Activated CD4-positive, alpha-beta memory T cell treated with anti-CD3 and anti-CD28 coated beads for 36 hours (primary cell): Measurements from ENCODE around the gene S100PBP. TPM values are rescaled to one million over a fixed set of nuclear protein-coding genes. Genes with fewer than 3 reads are reported as not detected.
"Not testable (repeated sequence)": the region's sequence is repeated elsewhere in the genome, so short reads cannot be mapped to it uniquely, and the experiment has no call there.

Source experiments
- CTCF ChIA-PET: fragments of 350-600 bp; sonication (Branson Sonifier 250); formaldehyde crosslinking; loops from one replicate; lab custom pipeline; 2021; ENCODE audit warnings: antibody characterized with exemption, inconsistent platforms; lab: Charles Lee
- POLR2A ChIA-PET: fragments of 350-600 bp; sonication (Branson Sonifier 250); formaldehyde crosslinking; loops from one replicate; lab custom pipeline; 2021; ENCODE audit warnings: antibody characterized with exemption; lab: Charles Lee
- DNase-seq: peaks from one replicate; pipeline ENCODE4 v3.0.0-alpha.2; 2020
- H3K27ac Mint-ChIP-seq: one replicate; pipeline ENCODE4 v1.8.0; 2021; ENCODE audit warnings: mixed read lengths
- H3K27me3 Mint-ChIP-seq: one replicate; pipeline ENCODE4 v1.8.0; 2021; ENCODE audit warnings: mixed read lengths
- H3K36me3 Mint-ChIP-seq: one replicate; pipeline ENCODE4 v1.8.0; 2021; ENCODE audit warnings: mixed read lengths
- H3K4me1 Mint-ChIP-seq: one replicate; pipeline ENCODE4 v1.8.0; 2021; ENCODE audit warnings: low read depth, mixed read lengths
- H3K4me3 Mint-ChIP-seq: one replicate; pipeline ENCODE4 v1.8.0; 2021; ENCODE audit warnings: mild to moderate bottlenecking, mixed read lengths
- H3K9me3 Mint-ChIP-seq: one replicate; pipeline ENCODE4 v1.8.0; 2021; ENCODE audit warnings: mixed read lengths
- intact Hi-C: fragments of 100-400 bp; cut with micrococcal nuclease; formaldehyde crosslinking; loops from one replicate; pipeline ENCODE4 v1.15.1; 2023
- total RNA-seq, 2 experiments: library from RNA; stranded (reverse); gene quantifications; one replicate each; pipeline ENCODE4 v1.2.3, GENCODE V29; 2021

Gene S100PBP
- total RNA-seq, 2 experiments from 2014 or later, result 30.4 to 32.7 TPM

GRCh38 chr1:32789356-32789755, 28.1 kb upstream of the S100PBP start:
- H3K9me3 Mint-ChIP-seq, intact Hi-C loops, H3K27me3 Mint-ChIP-seq, POLR2A ChIA-PET, H3K4me3 Mint-ChIP-seq, DNase-seq, H3K27ac Mint-ChIP-seq: not testable (repeated sequence)
- Mint-ChIP-seq H3K4me1 (peaks cover 17% of the 10 kb centered on the region), H3K36me3 (peaks cover 41% of the 10 kb centered on the region)
- CTCF ChIA-PET, result interaction anchor here (0.7 to 3.2 kb wide), 2 partner anchors 77 to 577 kb away, joined by 4 to 14 read pairs; no protein-coding TSS in a partner anchor

GRCh38 chr1:32791881-32792280, 25.6 kb upstream of the S100PBP start:
- H3K27ac Mint-ChIP-seq, result peak overlapping the region; percentile 1

GRCh38 chr1:32795763-32796162, 21.7 kb upstream of the S100PBP start:
- H3K4me3 Mint-ChIP-seq, H3K27ac Mint-ChIP-seq, POLR2A ChIA-PET, DNase-seq, H3K27me3 Mint-ChIP-seq, CTCF ChIA-PET, H3K9me3 Mint-ChIP-seq: not testable (repeated sequence)
- Mint-ChIP-seq H3K36me3 (peaks cover 54% of the 10 kb centered on the region), H3K4me1 (peaks cover 48% of the 10 kb centered on the region)
- intact Hi-C loops, result loop anchor here (5.0 kb wide), 1 partner anchor 332 kb away; no protein-coding TSS in a partner anchor

More at GRCh38 chr1:32791881-32792280, 25.6 kb upstream of the S100PBP start:
- H3K27me3 Mint-ChIP-seq, result no peaks in the 10 kb centered on the region
- intact Hi-C loops, result no loop called here
- H3K36me3 Mint-ChIP-seq, result peaks cover 35% of the 10 kb centered on the region
- H3K4me1 Mint-ChIP-seq, result peaks cover 13% of the 10 kb centered on the region
- ChIA-PET CTCF (interaction anchor here (1.3 kb wide), 1 partner anchor 80 kb away, joined by 5 read pairs; no protein-coding TSS in a partner anchor), POLR2A (no interaction called here)
- no peak for DNase-seq
- H3K9me3 Mint-ChIP-seq, result no peaks in the 10 kb centered on the region
- H3K4me3 Mint-ChIP-seq, result no peak overlapping the region

GRCh38 chr1:32797456-32797855, 20.0 kb upstream of the S100PBP start:
- H3K4me1 Mint-ChIP-seq, result peaks cover 58% of the 10 kb centered on the region
- ChIA-PET POLR2A (no interaction called here), CTCF (interaction anchor here (1.4 kb wide), 1 partner anchor 85 kb away, joined by 4 read pairs; no protein-coding TSS in a partner anchor)
- H3K36me3 Mint-ChIP-seq, result peaks cover 43% of the 10 kb centered on the region
- intact Hi-C loops, result loop anchor here (5.0 kb wide), 1 partner anchor 330 kb away; no protein-coding TSS in a partner anchor
- H3K27me3 Mint-ChIP-seq, result no peaks in the 10 kb centered on the region
- peak overlapping the region; percentile 89 for H3K27ac Mint-ChIP-seq
- H3K9me3 Mint-ChIP-seq, result no peaks in the 10 kb centered on the region
- H3K4me3 Mint-ChIP-seq, result no peak overlapping the region
- no peak for DNase-seq

- intact Hi-C loops, result loop anchor here (5.0 kb wide), 1 partner anchor 329 kb away; no protein-coding TSS in a partner anchor
- no peak for DNase-seq
Observed at GRCh38 chr1:32798191-32798590, 19.3 kb upstream of the S100PBP start.

GRCh38 chr1:32798679-32799416, 18.6 kb upstream of the S100PBP start:
- Mint-ChIP-seq H3K27ac (peak overlapping the region; percentile 89), H3K4me3 (peak overlapping the region; percentile 17), H3K4me1 (peaks cover 56% of the 10 kb centered on the region), H3K27me3 (no peaks in the 10 kb centered on the region), H3K9me3 (no peaks in the 10 kb centered on the region), H3K36me3 (peaks cover 46% of the 10 kb centered on the region)
- DNase-seq, result peak; percentile 24
- CTCF ChIA-PET, result interaction anchor here (1.8 kb wide), 1 partner anchor 25 kb away, joined by 5 read pairs; no protein-coding TSS in a partner anchor
- intact Hi-C loops, result loop anchor here (1.0 to 5.0 kb wide), 3 partner anchors 18 to 328 kb away; partner anchors contain the start of genes S100PBP, YARS1 and ZBTB8OS
- POLR2A ChIA-PET, result interaction anchor here (1.2 kb wide), 1 partner anchor 18 kb away, joined by 5 read pairs; the partner anchor contains the start of genes S100PBP and YARS1

More at GRCh38 chr1:32798191-32798590, 19.3 kb upstream of the S100PBP start:
- Mint-ChIP-seq H3K27ac (peak overlapping the region; percentile 89), H3K4me3 (no peak overlapping the region), H3K36me3 (peaks cover 45% of the 10 kb centered on the region), H3K4me1 (peaks cover 59% of the 10 kb centered on the region), H3K9me3 (no peaks in the 10 kb centered on the region), H3K27me3 (no peaks in the 10 kb centered on the region)
- ChIA-PET POLR2A (interaction anchor here (1.2 kb wide), 1 partner anchor 19 kb away, joined by 5 read pairs; the partner anchor contains the start of genes S100PBP and YARS1), CTCF (interaction anchor here (1.4 to 1.8 kb wide), 2 partner anchors 24 to 86 kb away, joined by 4 to 5 read pairs; no protein-coding TSS in a partner anchor)

- intact Hi-C loops, result loop anchor here (1.0 kb wide), 1 partner anchor 178 kb away; no protein-coding TSS in a partner anchor
- H3K27me3 Mint-ChIP-seq, result no peaks in the 10 kb centered on the region
- peaks cover 53% of the 10 kb centered on the region for H3K36me3 Mint-ChIP-seq
- peak overlapping the region; percentile 13 for H3K4me3 Mint-ChIP-seq
- CTCF ChIA-PET, result no interaction called here
- H3K4me1 Mint-ChIP-seq, result peaks cover 56% of the 10 kb centered on the region
- peak overlapping the region; percentile 74 for H3K27ac Mint-ChIP-seq
- POLR2A ChIA-PET, result no interaction called here
- H3K9me3 Mint-ChIP-seq, result no peaks in the 10 kb centered on the region
- DNase-seq, result peak; percentile 58
Observed at GRCh38 chr1:32801096-32801715, 16.2 kb upstream of the S100PBP start.

- H3K27ac Mint-ChIP-seq, H3K4me3 Mint-ChIP-seq, H3K9me3 Mint-ChIP-seq, DNase-seq, POLR2A ChIA-PET, intact Hi-C loops, H3K27me3 Mint-ChIP-seq, CTCF ChIA-PET: not testable (repeated sequence)
- peaks cover 38% of the 10 kb centered on the region for H3K4me1 Mint-ChIP-seq
- H3K36me3 Mint-ChIP-seq, result peaks cover 55% of the 10 kb centered on the region
Observed at GRCh38 chr1:32804460-32804859, 13.0 kb upstream of the S100PBP start.

- peaks cover 66% of the 10 kb centered on the region for H3K36me3 Mint-ChIP-seq
- intact Hi-C loops, result no loop called here
- POLR2A ChIA-PET, result no interaction called here
- no peak overlapping the region for H3K4me3 Mint-ChIP-seq
- H3K27me3 Mint-ChIP-seq, result no peaks in the 10 kb centered on the region
- no peak for DNase-seq
- H3K9me3 Mint-ChIP-seq, result no peaks in the 10 kb centered on the region
- H3K27ac Mint-ChIP-seq, result no peak overlapping the region
- H3K4me1 Mint-ChIP-seq, result peaks cover 27% of the 10 kb centered on the region
- CTCF ChIA-PET, result interaction anchor here (1.4 kb wide), 1 partner anchor 94 kb away, joined by 3 read pairs; no protein-coding TSS in a partner anchor
Observed at GRCh38 chr1:32806290-32806689, 11.2 kb upstream of the S100PBP start.

GRCh38 chr1:32806910-32807523, 10.4 kb upstream of the S100PBP start:
- H3K4me3 Mint-ChIP-seq, result no peak overlapping the region
- no peak for DNase-seq
- ChIA-PET CTCF (interaction anchor here (1.4 kb wide), 1 partner anchor 95 kb away, joined by 3 read pairs; no protein-coding TSS in a partner anchor), POLR2A (no interaction called here)
- no peaks in the 10 kb centered on the region for H3K9me3 Mint-ChIP-seq
- H3K27me3 Mint-ChIP-seq, result no peaks in the 10 kb centered on the region
- peaks cover 71% of the 10 kb centered on the region for H3K36me3 Mint-ChIP-seq
- no peak overlapping the region for H3K27ac Mint-ChIP-seq
- peaks cover 28% of the 10 kb centered on the region for H3K4me1 Mint-ChIP-seq
- intact Hi-C loops, result no loop called here

- Mint-ChIP-seq H3K36me3 (peaks cover 66% of the 10 kb centered on the region), H3K9me3 (no peaks in the 10 kb centered on the region), H3K4me1 (peaks cover 33% of the 10 kb centered on the region), H3K27me3 (no peaks in the 10 kb centered on the region), H3K4me3 (no peak overlapping the region), H3K27ac (no peak overlapping the region)
- intact Hi-C loops, result no loop called here
- DNase-seq, result no peak
- CTCF ChIA-PET, result no interaction called here
- POLR2A ChIA-PET, result no interaction called here
Observed at GRCh38 chr1:32808580-32808979, 8.9 kb upstream of the S100PBP start.
